Vagina (tissue), 2 donors: ENCODE results near the gene SAP30BP. TPM values are rescaled to one million over a fixed set of nuclear protein-coding genes. Genes with fewer than 3 reads are reported as not detected.

Experiments used
- DNase-seq, 2 donors: peaks; one replicate each; pipeline ENCODE4 v3.0.0-alpha.2; 2017; ENCODE audit errors: extremely low spot score in 2 of 2
- H3K27ac ChIP-seq: fragments of 200-600 bp; sonication (generic); one replicate; pipeline ENCODE4 v1.5.1; 2019
- H3K27me3 ChIP-seq: fragments of 200-600 bp; sonication (generic); one replicate; pipeline ENCODE4 v1.5.1; 2019
- H3K36me3 ChIP-seq, 2 donors: fragments of 200-600 bp; sonication (generic); one replicate each; pipeline ENCODE4 v1.5.1; 2017 to 2019
- H3K4me1 ChIP-seq: fragments of 200-600 bp; sonication (generic); one replicate; pipeline ENCODE4 v1.5.1; 2019
- H3K4me3 ChIP-seq, 2 donors: fragments of 200-600 bp; sonication (generic); 1 replicate in 1 of 2; 2 replicates in 1 of 2; pipeline ENCODE4 v1.5.1; 2016 to 2019
- H3K9me3 ChIP-seq: fragments of 200-600 bp; sonication (generic); one replicate; pipeline ENCODE4 v1.5.1; 2019
- CTCF ChIP-seq, 3 experiments: fragments of 450-650 bp in 2 of 3; fragments of 200-600 bp in 1 of 3; sonication (generic) in 1 of 3; IDR thresholded peaks; one replicate each; pipeline ENCODE4 v1.5.1; 2017 to 2019; ENCODE audit warnings: antibody characterized with exemption in 3 of 3, mild to moderate bottlenecking in 2 of 3, moderate library complexity in 2 of 3
- POLR2A ChIP-seq, 2 donors: fragments of 450-650 bp; IDR thresholded peaks; one replicate each; pipeline ENCODE4 v1.6.1; 2017; ENCODE audit warnings: antibody characterized with exemption in 2 of 2, mild to moderate bottlenecking in 2 of 2, moderate library complexity in 2 of 2
- POLR2AphosphoS5 ChIP-seq, 2 donors: sonication (generic); formaldehyde crosslinking; IDR thresholded peaks; one replicate each; pipeline ENCODE4 v1.9.0; 2017; ENCODE audit warnings: antibody characterized with exemption in 2 of 2, mild to moderate bottlenecking in 2 of 2, low read depth in 1 of 2; ENCODE audit not compliant: insufficient read depth in 1 of 2
- intact Hi-C: fragments of 100-400 bp; cut with DNase I; formaldehyde crosslinking; loops from one replicate; pipeline ENCODE4 v1.15.1; 2023
- total RNA-seq: library from RNA; depleted of rRNA; stranded (reverse); fragments of >200 nt; gene quantifications from one replicate; pipeline ENCODE4 v1.2.3, GENCODE V29; 2016

SAP30BP gene
- total RNA-seq, 1 donor from 2014 or later: 79.1 TPM

DNA sequence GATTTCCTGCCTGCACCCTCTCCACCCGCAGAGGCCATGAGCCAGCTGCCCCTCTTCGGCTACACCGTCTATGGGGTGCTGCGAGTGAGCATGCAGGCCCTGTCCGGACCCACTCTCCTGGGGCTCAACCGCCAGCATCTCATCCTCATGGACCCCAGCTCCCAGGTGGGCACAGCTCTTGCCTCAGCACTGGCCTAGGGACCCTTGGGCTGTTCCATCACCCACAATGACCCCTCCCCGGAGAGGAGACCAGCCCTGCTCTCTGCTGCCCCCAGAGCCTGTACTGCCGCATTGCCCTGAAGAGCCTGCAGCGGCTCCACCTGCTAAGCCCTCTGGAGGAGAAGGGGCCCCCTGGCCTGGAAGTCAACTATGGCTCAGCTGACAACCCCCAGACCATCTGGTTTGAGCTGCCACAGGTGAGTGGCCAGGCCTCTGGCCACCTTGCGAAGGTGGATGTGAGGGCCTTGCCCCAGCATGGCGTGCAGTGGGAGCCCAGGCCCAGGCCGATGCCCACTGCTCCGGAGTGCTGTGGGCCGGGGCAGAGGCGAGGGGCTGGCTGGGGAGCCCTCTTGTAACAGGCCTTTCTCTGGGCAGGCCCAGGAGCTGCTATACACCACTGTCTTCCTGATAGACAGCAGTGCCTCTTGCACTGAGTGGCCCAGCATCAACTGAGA is 41.2 kb upstream of the SAP30BP start:
- intact Hi-C loops: no loop called here
- DNase-seq: no peak
- H3K4me1 ChIP-seq: no peaks in the 10 kb centered on the region
- H3K27me3 ChIP-seq: no peaks in the 10 kb centered on the region
- no peak overlapping the region for H3K4me3 ChIP-seq
- peak in 1 of 3 experiments; percentile 8 for TF ChIP-seq CTCF (IDR thresholded peaks at IDR 0.05)
- no peak for TF ChIP-seq POLR2AphosphoS5 (IDR thresholded peaks at IDR 0.05; ENCODE audit: insufficient read depth in 1 of 2, low read depth in 1 of 2)
- no peak for TF ChIP-seq POLR2A (IDR thresholded peaks at IDR 0.05)
- no peaks in the 10 kb centered on the region for H3K9me3 ChIP-seq
- H3K36me3 ChIP-seq: peaks cover 0 to 22% of the 10 kb centered on the region in 2 donors
- no peak overlapping the region for H3K27ac ChIP-seq

DNA sequence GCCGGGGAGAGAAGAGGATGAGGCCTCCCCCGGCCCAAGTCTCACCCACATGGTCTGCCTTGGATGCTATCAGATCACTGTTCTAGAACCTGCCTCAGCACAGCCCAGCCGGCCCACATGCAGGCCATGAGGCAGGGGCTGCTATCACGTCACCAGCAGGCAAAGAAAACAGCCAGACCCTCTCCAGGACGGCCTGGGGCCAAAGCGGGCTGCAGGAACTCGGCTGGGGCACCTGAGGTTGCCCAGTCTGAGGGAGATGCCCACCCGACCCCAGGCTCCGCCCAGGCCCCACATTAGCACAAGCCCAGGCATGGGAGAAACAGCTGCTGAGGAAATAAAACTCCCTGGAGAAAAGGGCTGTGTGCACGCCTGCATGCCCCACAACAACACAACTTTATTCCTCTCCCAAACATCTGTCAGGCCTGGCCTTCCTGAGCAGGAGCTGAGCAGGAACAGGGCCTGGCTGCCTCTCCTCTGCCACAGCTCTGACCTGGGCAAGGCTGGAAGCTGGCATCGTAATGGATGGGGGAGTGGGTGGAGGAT is 40.6 kb upstream of the SAP30BP start:
- DNase-seq: no peak
- Histone ChIP-seq H3K27me3 (no peaks in the 10 kb centered on the region), H3K4me1 (no peaks in the 10 kb centered on the region), H3K27ac (no peak overlapping the region), H3K4me3 (no peak overlapping the region), H3K36me3 (peaks cover 0 to 22% of the 10 kb centered on the region in 2 donors), H3K9me3 (no peaks in the 10 kb centered on the region)
- intact Hi-C loops: no loop called here
- TF ChIP-seq POLR2A (IDR thresholded peaks at IDR 0.05) (no peak), POLR2AphosphoS5 (IDR thresholded peaks at IDR 0.05; ENCODE audit: insufficient read depth in 1 of 2, low read depth in 1 of 2) (no peak), CTCF (IDR thresholded peaks at IDR 0.05) (no peak)

DNA sequence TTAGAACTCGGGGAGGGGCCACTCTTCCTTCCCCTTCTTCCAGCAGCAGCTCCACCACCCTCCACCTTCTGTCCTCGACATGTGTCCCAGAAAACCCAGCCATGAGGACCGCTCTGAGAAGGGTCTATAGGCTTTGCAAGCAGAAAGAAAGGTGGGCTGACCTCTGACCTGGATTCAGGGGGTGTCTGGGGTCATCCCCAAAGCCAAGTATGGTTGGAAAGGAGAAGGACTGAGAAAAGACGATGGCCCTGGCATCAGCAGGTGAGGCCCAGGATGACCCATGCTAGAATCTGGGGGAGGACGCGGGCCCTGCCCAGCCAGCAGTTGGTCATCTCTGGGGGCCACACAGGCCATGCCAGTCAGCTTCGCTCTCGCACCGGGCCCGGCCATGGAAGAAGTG is 40.0 kb upstream of the SAP30BP start:
- no peak for DNase-seq
- H3K27ac ChIP-seq: no peak overlapping the region
- no peaks in the 10 kb centered on the region for H3K4me1 ChIP-seq
- no peaks in the 10 kb centered on the region for H3K9me3 ChIP-seq
- no peak for TF ChIP-seq CTCF (IDR thresholded peaks at IDR 0.05)
- TF ChIP-seq POLR2AphosphoS5 (IDR thresholded peaks at IDR 0.05; ENCODE audit: insufficient read depth in 1 of 2, low read depth in 1 of 2): no peak
- TF ChIP-seq POLR2A (IDR thresholded peaks at IDR 0.05): no peak
- intact Hi-C loops: no loop called here
- H3K27me3 ChIP-seq: no peaks in the 10 kb centered on the region
- H3K4me3 ChIP-seq: no peak overlapping the region
- H3K36me3 ChIP-seq: peaks cover 0 to 22% of the 10 kb centered on the region in 2 donors

GRCh38 chr17:75628425-75628824 is 38.7 kb upstream of the SAP30BP start:
- intact Hi-C loops: no loop called here
- peaks cover 11% of the 10 kb centered on the region for H3K4me1 ChIP-seq
- DNase-seq: no peak
- H3K4me3 ChIP-seq: no peak overlapping the region
- H3K27ac ChIP-seq: no peak overlapping the region
- H3K27me3 ChIP-seq: no peaks in the 10 kb centered on the region
- H3K36me3 ChIP-seq: peaks cover 0 to 22% of the 10 kb centered on the region in 2 donors
- H3K9me3 ChIP-seq: no peaks in the 10 kb centered on the region
- TF ChIP-seq POLR2A (IDR thresholded peaks at IDR 0.05): no peak
- no peak for TF ChIP-seq CTCF (IDR thresholded peaks at IDR 0.05)
- no peak for TF ChIP-seq POLR2AphosphoS5 (IDR thresholded peaks at IDR 0.05; ENCODE audit: insufficient read depth in 1 of 2, low read depth in 1 of 2)

DNA sequence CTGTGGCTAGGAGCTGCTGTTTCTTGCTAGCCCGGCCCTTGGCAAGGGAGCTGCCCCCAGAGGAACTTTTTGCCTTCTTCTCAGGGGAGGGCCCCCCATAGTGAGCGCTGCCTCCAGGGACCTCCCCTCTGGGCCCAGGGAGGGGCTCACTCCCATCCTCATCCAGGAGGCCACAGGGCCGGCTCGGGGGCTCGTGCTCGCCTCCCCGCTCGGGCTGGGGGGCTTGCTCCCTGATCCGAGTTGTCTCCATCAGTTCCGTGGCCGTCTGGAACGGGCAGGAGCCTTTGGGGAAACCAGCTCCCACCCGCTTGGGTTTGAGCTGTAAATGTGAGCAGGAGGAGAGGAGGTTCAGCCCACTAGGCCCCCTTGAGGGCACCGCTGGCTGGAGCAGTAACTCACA is 38.0 kb upstream of the SAP30BP start:
- no peak for TF ChIP-seq CTCF (IDR thresholded peaks at IDR 0.05)
- no peak for TF ChIP-seq POLR2AphosphoS5 (IDR thresholded peaks at IDR 0.05; ENCODE audit: insufficient read depth in 1 of 2, low read depth in 1 of 2)
- TF ChIP-seq POLR2A (IDR thresholded peaks at IDR 0.05): no peak
- peaks cover 0 to 21% of the 10 kb centered on the region in 2 donors for H3K36me3 ChIP-seq

More for the DNA sequence above, 38.0 kb upstream of the SAP30BP start:
- Histone ChIP-seq H3K27ac (no peak overlapping the region), H3K4me3 (no peak overlapping the region), H3K4me1 (peaks cover 18% of the 10 kb centered on the region), H3K27me3 (no peaks in the 10 kb centered on the region), H3K9me3 (no peaks in the 10 kb centered on the region)
- no peak for DNase-seq
- intact Hi-C loops: no loop called here
